Mammary epithelial cell (primary cell): ENCODE measurements around the gene ILKAP.

Experiments used
- EZH2 ChIP-seq: IDR thresholded peaks from 2 replicates; pipeline ENCODE4 v1.6.1; 2012; ENCODE audit warnings: low read length, inconsistent platforms, borderline replicate concordance
- TF ChIP-seq, protein P1 (sequence below), 2 donors: IDR thresholded peaks in 1 of 2; conservative IDR thresholded peaks in 1 of 2; 2 replicates each; pipeline ENCODE4 v1.5.1; 2011 to 2012; ENCODE audit warnings: inconsistent platforms in 2 of 2, low read length in 2 of 2, mild to moderate bottlenecking in 2 of 2, control low read depth in 1 of 2, low read depth in 1 of 2; ENCODE audit not compliant: insufficient read depth in 1 of 2; ENCODE audit errors: extremely low read depth in 1 of 2

DNA sequence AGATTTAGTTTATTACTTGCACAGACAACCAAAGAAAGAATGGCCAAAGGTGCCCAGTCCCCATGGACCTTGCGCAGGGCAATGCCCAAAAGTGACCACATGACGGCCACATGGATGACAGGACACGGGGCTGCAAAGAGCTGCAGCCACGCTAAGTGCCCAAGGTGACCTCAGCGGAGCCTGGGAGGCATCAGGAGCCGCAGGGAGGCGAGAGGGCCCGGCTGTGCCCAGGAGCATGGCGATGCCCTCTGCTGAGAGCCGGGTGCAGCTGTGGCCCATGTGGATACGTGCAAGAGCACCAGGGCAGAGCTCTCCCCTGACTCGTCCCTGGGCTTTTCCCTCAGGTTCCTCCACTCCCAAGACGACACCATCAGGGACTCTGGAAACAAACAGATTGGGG, 21.6 kb upstream of the ILKAP start:
- TF ChIP-seq, protein P1, sequence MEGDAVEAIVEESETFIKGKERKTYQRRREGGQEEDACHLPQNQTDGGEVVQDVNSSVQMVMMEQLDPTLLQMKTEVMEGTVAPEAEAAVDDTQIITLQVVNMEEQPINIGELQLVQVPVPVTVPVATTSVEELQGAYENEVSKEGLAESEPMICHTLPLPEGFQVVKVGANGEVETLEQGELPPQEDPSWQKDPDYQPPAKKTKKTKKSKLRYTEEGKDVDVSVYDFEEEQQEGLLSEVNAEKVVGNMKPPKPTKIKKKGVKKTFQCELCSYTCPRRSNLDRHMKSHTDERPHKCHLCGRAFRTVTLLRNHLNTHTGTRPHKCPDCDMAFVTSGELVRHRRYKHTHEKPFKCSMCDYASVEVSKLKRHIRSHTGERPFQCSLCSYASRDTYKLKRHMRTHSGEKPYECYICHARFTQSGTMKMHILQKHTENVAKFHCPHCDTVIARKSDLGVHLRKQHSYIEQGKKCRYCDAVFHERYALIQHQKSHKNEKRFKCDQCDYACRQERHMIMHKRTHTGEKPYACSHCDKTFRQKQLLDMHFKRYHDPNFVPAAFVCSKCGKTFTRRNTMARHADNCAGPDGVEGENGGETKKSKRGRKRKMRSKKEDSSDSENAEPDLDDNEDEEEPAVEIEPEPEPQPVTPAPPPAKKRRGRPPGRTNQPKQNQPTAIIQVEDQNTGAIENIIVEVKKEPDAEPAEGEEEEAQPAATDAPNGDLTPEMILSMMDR (conservative IDR thresholded peaks at IDR 0.05 in 1 of 2, IDR thresholded peaks at IDR 0.05 in 1 of 2; ENCODE audit: extremely low read depth in 1 of 2, insufficient read depth in 1 of 2, low read depth in 1 of 2, low read length in 2 of 2), result no peak
- TF ChIP-seq EZH2, result no peak
